ENCODE data around the gene HDLBP. TPM values are rescaled to one million over a fixed set of nuclear protein-coding genes. Genes with fewer than 3 reads are reported as not detected.
A peak's percentile ranks its signal among the peaks of the same experiment; 100 is the strongest.

HDLBP gene
- total and polyA plus RNA-seq, 2 experiments from 2014 or later: 230 to 306 TPM

GRCh38 chr2:241289597-241289996 lies 25.9 kb downstream of the HDLBP start:
- no peak overlapping the region for H3K4me3 Mint-ChIP-seq
- H3K27me3 Mint-ChIP-seq (ENCODE audit: insufficient read depth, low read depth, poor library complexity): no peaks in the 10 kb centered on the region
- H3K4me1 ChIP-seq (ENCODE audit: insufficient read depth): no peaks in the 10 kb centered on the region; the same call in none of the 2 replicates
- peaks cover 100% of the 10 kb centered on the region for H3K79me2 ChIP-seq (replicated peaks; ENCODE audit: insufficient read depth)
- H3K9me2 ChIP-seq (ENCODE audit: insufficient read depth): no peaks in the 10 kb centered on the region
- H3K27ac Mint-ChIP-seq: no peak overlapping the region
- no peak overlapping the region for H2AFZ ChIP-seq
- H3K9me3 Mint-ChIP-seq: no peaks in the 10 kb centered on the region
- H3K36me3 ChIP-seq (ENCODE audit: insufficient read depth): 0 out of 2 replicates have a peak, but pooled peaks cover 5% of the 10 kb centered on the region
- ATAC-seq: peak; percentile 44; the same call in 1 of the 3 replicates
- H3K36me3 Mint-ChIP-seq (ENCODE audit: low read depth): peaks cover 4% of the 10 kb centered on the region; the same call in 1 of the 3 replicates
- H3K4me3 ChIP-seq: no peak overlapping the region
- H3K27me3 ChIP-seq (ENCODE audit: insufficient read depth): no peaks in the 10 kb centered on the region
- no peak for DNase-seq (ENCODE audit: low spot score)
- no peak for TF ChIP-seq STAT1 (IDR thresholded peaks at IDR 0.05; ENCODE audit: unreplicated experiment)
- peak; percentile 10 to 37; a peak in 1 of 4 replicates for TF ChIP-seq CTCF (conservative IDR thresholded peaks at IDR 0.05; ENCODE audit: low read depth in 2 of 2)
- no peaks in the 10 kb centered on the region for H3F3A ChIP-seq (replicated peaks; ENCODE audit: low read depth)
- no peak overlapping the region for H3K27ac ChIP-seq (ENCODE audit: low read depth)
- no peak overlapping the region for H3K4me2 ChIP-seq
- peaks cover 84% of the 10 kb centered on the region for H4K20me1 ChIP-seq (replicated peaks; ENCODE audit: insufficient read depth)
- H3K4me1 Mint-ChIP-seq: peaks cover 5% of the 10 kb centered on the region; the same call in 2 of the 3 replicates

- Histone ChIP-seq H3K4me3 (no peak overlapping the region), H3K79me2 (replicated peaks; ENCODE audit: insufficient read depth) (peaks cover 100% of the 10 kb centered on the region), H3K9me2 (ENCODE audit: insufficient read depth) (no peaks in the 10 kb centered on the region), H3K27ac (ENCODE audit: low read depth) (no peak overlapping the region), H2AFZ (no peak overlapping the region), H3K4me2 (no peak overlapping the region), H3K27me3 (ENCODE audit: insufficient read depth) (no peaks in the 10 kb centered on the region), H3K36me3 (ENCODE audit: insufficient read depth) (0 out of 2 replicates have a peak, but pooled peaks cover 5% of the 10 kb centered on the region), H3K4me1 (ENCODE audit: insufficient read depth) (no peaks in the 10 kb centered on the region; the same call in none of the 2 replicates), H4K20me1 (replicated peaks; ENCODE audit: insufficient read depth) (peaks cover 84% of the 10 kb centered on the region), H3F3A (replicated peaks; ENCODE audit: low read depth) (no peaks in the 10 kb centered on the region)
- peaks cover 5% of the 10 kb centered on the region; the same call in 2 of the 3 replicates for H3K4me1 Mint-ChIP-seq
- ATAC-seq (no peak), DNase-seq (ENCODE audit: low spot score) (no peak)
- peaks cover 4% of the 10 kb centered on the region; the same call in 1 of the 3 replicates for H3K36me3 Mint-ChIP-seq (ENCODE audit: low read depth)
- no peak overlapping the region for H3K27ac Mint-ChIP-seq
- no peaks in the 10 kb centered on the region for H3K27me3 Mint-ChIP-seq (ENCODE audit: insufficient read depth, low read depth, poor library complexity)
- H3K9me3 Mint-ChIP-seq: no peaks in the 10 kb centered on the region
- H3K4me3 Mint-ChIP-seq: no peak overlapping the region
- TF ChIP-seq ZNF462 (CRISPR knock-in tag; IDR thresholded peaks at IDR 0.05): no peak
- TF ChIP-seq ZNF331 (CRISPR knock-in tag; IDR thresholded peaks at IDR 0.05; ENCODE audit: low read depth): no peak
- no peak for TF ChIP-seq CREB1 (CRISPR knock-in tag; IDR thresholded peaks at IDR 0.05; ENCODE audit: low read depth)
- no peak for TF ChIP-seq CTCF (conservative IDR thresholded peaks at IDR 0.05; ENCODE audit: low read depth in 2 of 2)
- no peak for TF ChIP-seq POLR2AphosphoS5 (IDR thresholded peaks at IDR 0.05; ENCODE audit: low read depth)
- TF ChIP-seq REST (IDR thresholded peaks at IDR 0.05; ENCODE audit: unreplicated experiment): no peak
Measured at GRCh38 chr2:241289053-241289452, 26.4 kb downstream of the HDLBP start.
